HL-60 (cell line): Measurements from ENCODE around the gene LEMD2.

Source experiments
- DNase-seq, 2 experiments: peaks; one replicate each; pipeline ENCODE4 v3.0.0-alpha.2; 2010 to 2020; ENCODE audit warnings: low read depth in 1 of 2, low spot score in 1 of 2
- H3K27ac ChIP-seq: fragments of 250-450 bp; sonication (Bioruptor Pico); replicated peaks from 2 replicates; pipeline ENCODE4 v1.5.1; 2020; ENCODE audit warnings: mild to moderate bottlenecking, moderate library complexity
- H3K27me3 ChIP-seq: fragments of 250-450 bp; sonication (Bioruptor Pico); 2 replicates; pipeline ENCODE4 v1.5.1; 2021; ENCODE audit warnings: mild to moderate bottlenecking, moderate library complexity; ENCODE audit not compliant: insufficient read depth, poor library complexity, severe bottlenecking
- H3K4me3 ChIP-seq: replicated peaks from 2 replicates; pipeline ENCODE4 v1.5.1; 2011; ENCODE audit warnings: mild to moderate bottlenecking, control low read depth, low read length; ENCODE audit not compliant: insufficient read depth
- CTCF ChIP-seq: IDR thresholded peaks from one replicate; pipeline ENCODE4 v1.5.1; 2011; ENCODE audit warnings: low read length, control low read depth, inconsistent platforms; ENCODE audit not compliant: insufficient read depth
- GABPA ChIP-seq: IDR thresholded peaks from 2 replicates; pipeline ENCODE4 v1.6.1; 2012; ENCODE audit warnings: low read depth
- POLR2AphosphoS5 ChIP-seq: IDR thresholded peaks from 2 replicates; pipeline ENCODE4 v1.6.1; 2012; ENCODE audit warnings: low read depth
- REST ChIP-seq: IDR thresholded peaks from 2 replicates; pipeline ENCODE4 v1.6.1; 2012; ENCODE audit warnings: low read depth; ENCODE audit not compliant: insufficient replicate concordance
- SPI1 ChIP-seq: IDR thresholded peaks from 2 replicates; pipeline ENCODE4 v1.6.1; 2012; ENCODE audit warnings: low read depth, mild to moderate bottlenecking, borderline replicate concordance

LEMD2 gene

GRCh38 chr6:33772082-33772830, 16.7 kb downstream of the LEMD2 start:
- TF ChIP-seq REST, result no peak
- no peak for TF ChIP-seq POLR2AphosphoS5
- TF ChIP-seq SPI1, result no peak
- TF ChIP-seq CTCF, result no peak
- no peak for TF ChIP-seq GABPA
- Histone ChIP-seq H3K4me3 (no peak overlapping the region), H3K27me3 (peaks cover 5% of the 10 kb centered on the region), H3K27ac (no peak overlapping the region)
- no peak for DNase-seq

- no peak overlapping the region for H3K4me3 ChIP-seq
- H3K27me3 ChIP-seq, result peaks cover 5% of the 10 kb centered on the region
- H3K27ac ChIP-seq, result no peak overlapping the region
- peak in 1 of 2 experiments; percentile 60 for DNase-seq
- no peak for TF ChIP-seq REST
- TF ChIP-seq SPI1, result no peak
- TF ChIP-seq POLR2AphosphoS5, result 0 out of 2 replicates have a peak, but pooled peaks have one; percentile 11
- TF ChIP-seq GABPA, result no peak
- peak; percentile 45 for TF ChIP-seq CTCF
Measured at GRCh38 chr6:33771146-33772081, 17.5 kb downstream of the LEMD2 start.

DNA sequence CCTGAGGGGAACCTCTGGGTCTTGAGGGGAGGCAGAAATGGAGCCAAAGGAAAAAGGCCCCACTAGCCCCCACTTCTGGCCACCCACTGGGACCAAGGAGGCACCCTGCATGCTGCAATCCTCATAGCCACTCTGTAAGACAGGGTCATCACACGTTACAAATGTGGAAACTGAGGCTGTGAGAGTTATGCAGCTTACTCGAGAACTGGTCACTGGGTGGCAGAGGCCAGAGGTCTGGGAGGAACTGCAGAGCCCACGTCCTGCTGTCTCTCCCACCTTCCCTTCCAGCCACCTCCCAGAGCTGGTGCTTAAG, 18.1 kb downstream of the LEMD2 start:
- Histone ChIP-seq H3K4me3 (no peak overlapping the region), H3K27ac (no peak overlapping the region)
- TF ChIP-seq CTCF, result no peak
- no peak for TF ChIP-seq GABPA

More for the DNA sequence above, 18.1 kb downstream of the LEMD2 start:
- peaks cover 5% of the 10 kb centered on the region for H3K27me3 ChIP-seq
- DNase-seq, result no peak
